SK-N-SH (cell line): ENCODE measurements around the gene NSMCE1.

Source experiments
- CTCF ChIP-seq: fragments of 200-600 bp; sonication (generic); IDR thresholded peaks from 2 replicates; pipeline ENCODE4 v1.6.1; 2017; ENCODE audit warnings: antibody characterized with exemption, mild to moderate bottlenecking, moderate library complexity
- GABPA ChIP-seq: IDR thresholded peaks from 2 replicates; pipeline ENCODE4 v1.4.0; 2012; ENCODE audit warnings: low read depth, mild to moderate bottlenecking
- GATA2 ChIP-seq: sonication (generic); formaldehyde crosslinking; IDR thresholded peaks from 2 replicates; pipeline ENCODE4 v1.5.0; 2020; ENCODE audit warnings: mild to moderate bottlenecking, missing genetic modification reagents
- MAX ChIP-seq: IDR thresholded peaks from 2 replicates; pipeline ENCODE4 v1.4.0; 2012; ENCODE audit warnings: low read depth
- RAD21 ChIP-seq: IDR thresholded peaks from 2 replicates; pipeline ENCODE4 v1.6.1; 2012; ENCODE audit warnings: mild to moderate bottlenecking, low read length
- RFX5 ChIP-seq: IDR thresholded peaks from 2 replicates; pipeline ENCODE4 v1.6.1; 2012; ENCODE audit warnings: mild to moderate bottlenecking, improper control_type of control experiment, low read length
- SIN3A ChIP-seq: IDR thresholded peaks from 2 replicates; pipeline ENCODE4 v1.6.1; 2012; ENCODE audit warnings: low read depth, mild to moderate bottlenecking, low read length, moderate library complexity, borderline replicate concordance
- YY1 ChIP-seq: IDR thresholded peaks from 2 replicates; pipeline ENCODE4 v1.4.0; 2012; ENCODE audit warnings: low read depth, mild to moderate bottlenecking

- TF ChIP-seq CTCF (no peak), RAD21 (no peak), GATA2 (CRISPR knock-in tag) (no peak), YY1 (no peak), MAX (no peak), RFX5 (no peak), SIN3A (no peak), GABPA (no peak)
Measured at GRCh38 chr16:27216297-27216885, 52.2 kb downstream of the NSMCE1 start.
